ENCODE data around the gene ITPA. TPM values are rescaled to one million over a fixed set of nuclear protein-coding genes. Genes with fewer than 3 reads are reported as not detected.

Gene ITPA
- total and polyA plus RNA-seq, 2 of the 8 experiments (the other 6 are each of a cell fraction or from before 2014, with no cell fraction given), result 88.2 to 94.0 TPM

DNA sequence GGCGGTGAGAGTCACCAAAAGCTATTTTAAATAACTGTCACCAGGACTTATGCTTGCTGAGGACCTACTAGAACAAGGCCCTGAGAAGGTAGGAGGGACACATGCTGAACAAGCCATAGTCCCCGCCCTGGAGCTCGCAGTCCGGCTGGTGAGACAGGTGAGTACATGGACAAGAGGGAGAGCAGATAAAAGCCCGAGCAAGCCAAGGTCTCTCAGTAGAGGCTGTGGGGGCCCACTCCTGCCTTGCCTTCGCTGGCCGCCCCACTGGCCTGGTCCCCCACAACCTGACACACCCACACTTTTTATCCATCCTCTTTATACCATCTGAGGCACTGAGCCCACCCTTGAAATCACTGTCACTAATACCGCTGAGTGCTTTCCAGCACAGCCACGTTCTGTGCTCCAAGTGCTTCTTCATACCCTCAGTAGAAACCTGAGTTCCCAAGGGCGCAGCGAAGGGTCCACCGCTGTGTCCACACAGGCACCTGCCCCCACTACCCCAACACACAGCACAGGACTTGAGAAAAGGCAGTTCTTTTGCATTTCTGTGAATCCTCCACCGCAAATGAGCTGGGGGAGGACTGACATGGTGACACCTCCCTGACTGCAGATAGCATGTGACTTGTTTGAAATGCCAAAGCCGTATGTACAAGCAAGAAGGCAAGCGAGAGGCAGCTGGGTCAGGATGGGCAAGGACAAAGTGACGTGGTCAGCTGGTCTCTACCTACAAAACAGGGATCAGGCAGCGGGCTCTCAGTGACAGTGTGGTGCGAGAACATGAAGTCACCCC is 16.9 kb upstream of the ITPA start:
- Histone ChIP-seq H2BK15ac (ENCODE audit: low read length) (no peak overlapping the region), H4K20me1 (replicated peaks in 1 of 2; ENCODE audit: control insufficient read depth in 1 of 2, insufficient read depth in 2 of 2, low read length in 2 of 2) (peaks cover 6 to 13% of the 10 kb centered on the region in 2 experiments), H3K14ac (ENCODE audit: insufficient read length) (no peak overlapping the region), H3K4me3 (ENCODE audit: extremely low read depth in 1 of 4, insufficient read depth in 2 of 4, low read depth in 3 of 4, low read length in 4 of 4) (no peak overlapping the region), H2BK5ac (ENCODE audit: low read depth, low read length) (no peak overlapping the region), H3K79me2 (ENCODE audit: control insufficient read depth in 1 of 2, insufficient read depth in 2 of 2, low read length in 2 of 2) (no peaks in the 10 kb centered on the region), H2AK5ac (ENCODE audit: low read depth, low read length) (no peak overlapping the region), H3K27me3 (replicated peaks in 1 of 4; ENCODE audit: control insufficient read depth in 3 of 4, extremely low read depth in 1 of 4, insufficient read depth in 3 of 4, low read length in 3 of 4) (no peaks in the 10 kb centered on the region), H2BK12ac (ENCODE audit: low read depth, low read length) (no peak overlapping the region), H2BK20ac (ENCODE audit: low read length) (no peak overlapping the region), H3K4me1 (replicated peaks in 1 of 4; ENCODE audit: control insufficient read depth in 3 of 4, insufficient read depth in 4 of 4, low read length in 3 of 4) (no peaks in the 10 kb centered on the region), H3K23ac (ENCODE audit: insufficient read length) (no peak overlapping the region), H3K9ac (replicated peaks in 1 of 4; ENCODE audit: extremely low read depth in 1 of 4, low read depth in 3 of 4, low read length in 3 of 4) (no peak overlapping the region), H4K5ac (ENCODE audit: insufficient read length, low read depth, low read length) (no peak overlapping the region), H3K4me2 (ENCODE audit: insufficient read depth in 1 of 2, low read depth in 2 of 2, low read length in 2 of 2) (no peak overlapping the region), H4K91ac (replicated peaks; ENCODE audit: insufficient read length, low read length) (no peak overlapping the region), H3K9me3 (ENCODE audit: insufficient read depth in 2 of 2, low read depth in 1 of 2, low read length in 1 of 2) (no peaks in the 10 kb centered on the region), H3K27ac (ENCODE audit: low read depth, low read length) (no peak overlapping the region), H2BK120ac (replicated peaks; ENCODE audit: low read depth, low read length) (no peak overlapping the region), H3K36me3 (ENCODE audit: control insufficient read depth in 2 of 4, insufficient read depth in 4 of 4, low read length in 3 of 4) (peaks cover 20 to 64% (median 41%) of the 10 kb centered on the region in 4 experiments), H3K18ac (ENCODE audit: extremely low read depth, low read length) (no peak overlapping the region), H3K56ac (replicated peaks; ENCODE audit: insufficient read length, low read depth, low read length) (no peak overlapping the region), H4K8ac (ENCODE audit: extremely low read depth, insufficient read depth, low read length) (no peak overlapping the region), H3K79me1 (ENCODE audit: low read depth, low read length) (no peaks in the 10 kb centered on the region), H3K23me2 (ENCODE audit: low read depth, low read length) (no peaks in the 10 kb centered on the region), H2AFZ (ENCODE audit: low read length) (no peak overlapping the region), H3K4ac (replicated peaks; ENCODE audit: insufficient read length, low read depth, low read length) (no peak overlapping the region)
- DNase-seq (ENCODE audit: low read depth in 1 of 2, low spot score in 2 of 2) (no peak), FAIRE-seq (no peak)
- POLR2A ChIA-PET (ENCODE audit: partially characterized antibody), result interaction anchor here (0.8 to 1.7 kb wide), 5 partner anchors 10 to 33 kb away, joined by 3 to 4 read pairs (median 4); partner anchors contain the start of genes FASTKD5 and UBOX5
- WGBS, 2 experiments (ENCODE audit: extremely low coverage in 1 of 2, insufficient coverage in 1 of 2, insufficient read length in 1 of 2, insufficient replicate concordance in 2 of 2, low coverage in 1 of 2, low lambda C conversion rate in 2 of 2, missing lambda C conversion rate in 1 of 2), result 91% methylated on average over 18 of the region's 18 CpGs; no CpG with 5 or more reads in 1 of the 2 experiments
- CTCF ChIA-PET (ENCODE audit: partially characterized antibody), result interaction anchor here (1.1 kb wide), 1 partner anchor 28 kb away, joined by 4 read pairs; no protein-coding TSS in a partner anchor
- TF ChIP-seq SIN3A (conservative IDR thresholded peaks at IDR 0.05 in 1 of 2, IDR thresholded peaks at IDR 0.05 in 1 of 2; ENCODE audit: low read depth in 1 of 2, low read length in 2 of 2) (no peak), FOSL1 (IDR thresholded peaks at IDR 0.05; ENCODE audit: insufficient read depth, low read depth, low read length) (no peak), TEAD4 (IDR thresholded peaks at IDR 0.05; ENCODE audit: low read depth, low read length) (no peak), SRF (IDR thresholded peaks at IDR 0.05; ENCODE audit: low read depth, low read length) (no peak), NANOG (IDR thresholded peaks at IDR 0.05; ENCODE audit: insufficient read depth, low read depth, low read length, poor library complexity, severe bottlenecking) (no peak), KDM5A (IDR thresholded peaks at IDR 0.05; ENCODE audit: low read length) (no peak), RAD21 (IDR thresholded peaks at IDR 0.05 in 1 of 2, conservative IDR thresholded peaks at IDR 0.05 in 1 of 2; ENCODE audit: low read depth in 2 of 2, low read length in 2 of 2) (no peak), YY1 (IDR thresholded peaks at IDR 0.05; ENCODE audit: low read depth, low read length) (no peak), PHF8 (conservative IDR thresholded peaks at IDR 0.05; ENCODE audit: low read depth, low read length) (no peak), SUZ12 (IDR thresholded peaks at IDR 0.05; ENCODE audit: low read length) (no peak), CBX5 (IDR thresholded peaks at IDR 0.05; ENCODE audit: low read depth, low read length) (no peak), GTF2F1 (IDR thresholded peaks at IDR 0.05; ENCODE audit: borderline replicate concordance, low read depth, low read length) (no peak)
